Dedifferentiated amniotic fluid mesenchymal stem cell (primary cell): ENCODE data around the gene GPR107.
A peak's percentile ranks its signal among the peaks of the same experiment; 100 is the strongest.

Experiments used
- DNase-seq: peaks from one replicate; pipeline ENCODE4 v3.0.0-alpha.2; 2016; ENCODE audit errors: extremely low spot score

The GPR107 gene

DNA sequence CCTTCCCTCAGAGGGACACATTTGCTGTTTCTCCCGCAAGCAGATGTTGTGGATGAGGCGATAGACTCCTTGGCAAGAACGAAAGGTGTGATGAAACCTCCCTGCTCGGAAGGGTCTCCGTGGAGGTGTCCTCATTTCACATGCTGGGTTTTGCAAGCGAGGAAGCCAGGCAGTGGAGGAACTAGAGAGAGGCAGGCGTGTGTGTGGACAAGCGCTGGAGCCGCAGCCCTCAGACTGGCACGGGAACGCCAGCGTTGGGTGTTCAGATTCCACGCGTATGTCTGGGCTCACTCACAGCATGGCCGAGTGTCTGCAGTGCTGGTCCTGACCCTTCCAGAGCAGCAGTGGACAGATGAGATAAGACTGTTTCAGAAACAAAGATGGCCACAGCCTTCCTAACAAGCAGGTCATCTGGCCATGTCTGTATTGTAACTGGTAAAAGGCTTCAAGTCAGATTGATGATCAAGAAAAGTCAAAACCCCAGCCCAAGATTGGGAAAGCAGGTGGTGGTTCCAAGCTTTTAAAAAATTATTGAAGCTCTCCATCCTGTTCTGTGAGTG lies 83.5 kb downstream of the GPR107 start:
- DNase-seq: no peak

DNA sequence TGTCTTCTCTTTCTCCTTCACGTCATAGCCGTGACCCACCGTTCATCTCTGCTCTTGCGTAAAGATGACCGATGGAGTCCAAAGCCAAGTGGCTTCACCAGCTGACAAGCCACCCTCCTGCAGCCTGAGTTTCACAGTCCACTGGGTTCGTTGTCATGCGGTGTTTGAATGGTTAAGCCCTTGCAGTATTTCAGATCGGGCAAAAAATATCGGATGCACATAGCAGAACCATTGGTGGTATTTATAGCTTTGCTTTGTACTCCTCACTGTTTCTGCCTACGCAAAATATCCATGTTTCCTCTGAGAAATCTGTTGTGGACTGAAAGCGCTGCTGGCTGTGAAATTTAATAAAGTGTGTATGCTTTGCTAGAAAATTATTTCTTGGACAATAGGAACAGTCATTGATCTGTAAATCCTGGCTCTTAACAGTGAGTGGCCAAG lies 84.0 kb downstream of the GPR107 start:
- DNase-seq: no peak

- peak; percentile 88 for DNase-seq
These were observed 84.5 kb downstream of the GPR107 start for GRCh38 chr9:130138171-130138653.

GRCh38 chr9:130138791-130139190 lies 85.1 kb downstream of the GPR107 start:
- peak; percentile 78 for DNase-seq

GRCh38 chr9:130139251-130139650 lies 85.5 kb downstream of the GPR107 start:
- DNase-seq: no peak

DNA sequence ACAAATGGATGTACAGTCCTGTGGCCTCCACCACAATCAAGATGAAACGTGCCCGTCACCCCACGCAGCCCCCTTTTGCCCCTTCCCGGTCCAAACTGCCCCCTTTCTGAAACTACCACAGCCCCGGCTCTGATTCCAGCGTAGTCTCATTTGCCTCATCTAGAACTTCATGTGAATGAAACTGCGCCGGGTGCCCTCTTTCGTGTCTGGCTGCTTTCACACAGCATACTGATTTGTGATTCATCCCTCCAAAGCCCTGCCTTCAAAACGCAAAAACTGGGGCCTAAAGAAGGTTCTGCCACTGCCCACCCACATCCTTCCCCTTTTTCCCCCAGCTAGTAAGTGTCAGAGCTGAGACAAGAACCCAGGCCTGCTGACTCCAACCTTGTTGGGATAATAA lies 87.0 kb downstream of the GPR107 start:
- no peak for DNase-seq

DNA sequence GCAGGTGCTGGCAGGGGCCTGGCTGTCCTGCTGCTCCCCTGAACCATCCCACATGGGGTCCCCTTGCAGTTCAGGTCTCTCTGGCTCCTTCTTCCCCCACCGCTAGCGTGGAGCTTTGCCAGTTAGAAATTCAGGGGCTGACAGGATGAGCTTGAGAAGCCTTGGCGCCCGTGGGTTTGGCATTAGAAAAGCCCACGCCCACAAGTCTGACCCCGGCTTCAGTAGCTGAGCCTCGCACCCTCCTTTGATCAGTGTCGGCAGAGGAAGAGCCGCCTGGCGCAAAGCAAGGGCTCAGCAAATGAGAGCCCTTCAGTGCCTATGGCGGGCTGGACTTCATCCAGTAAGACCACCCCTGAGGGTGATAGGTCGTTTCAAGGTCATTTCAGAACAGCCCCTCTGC lies 88.3 kb downstream of the GPR107 start:
- DNase-seq: no peak

- no peak for DNase-seq
These were observed 88.9 kb downstream of the GPR107 start for GRCh38 chr9:130142641-130143040.

DNA sequence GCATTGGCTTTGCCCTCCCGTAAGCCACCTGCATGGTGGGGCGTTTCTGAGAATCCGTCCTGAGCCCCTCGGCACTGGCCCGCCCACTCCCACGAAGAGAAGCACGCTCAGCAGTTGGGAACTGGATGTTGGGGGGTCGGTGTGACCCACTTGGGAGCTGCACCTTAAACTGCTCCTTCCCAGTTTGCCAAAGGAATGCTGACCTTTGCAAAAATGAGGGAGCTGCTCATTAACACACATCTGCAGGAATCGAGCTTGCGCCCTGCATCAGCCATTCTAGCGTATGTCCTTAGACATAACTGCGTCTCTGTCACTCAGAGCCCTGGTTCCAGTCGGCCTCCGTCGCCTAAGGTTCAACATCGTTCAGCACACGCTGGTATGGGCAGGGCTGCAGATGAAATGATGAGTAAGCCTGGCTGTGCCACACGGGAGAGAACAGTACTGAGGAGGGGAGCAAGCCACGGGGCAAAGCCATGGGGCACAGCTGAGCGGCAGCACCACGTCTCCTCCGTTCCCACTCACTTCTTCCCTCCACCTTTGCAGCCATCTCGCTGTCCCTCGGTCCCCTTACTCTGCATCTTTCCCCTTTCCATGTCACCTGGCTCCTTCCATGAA lies 89.7 kb downstream of the GPR107 start:
- no peak for DNase-seq

DNA sequence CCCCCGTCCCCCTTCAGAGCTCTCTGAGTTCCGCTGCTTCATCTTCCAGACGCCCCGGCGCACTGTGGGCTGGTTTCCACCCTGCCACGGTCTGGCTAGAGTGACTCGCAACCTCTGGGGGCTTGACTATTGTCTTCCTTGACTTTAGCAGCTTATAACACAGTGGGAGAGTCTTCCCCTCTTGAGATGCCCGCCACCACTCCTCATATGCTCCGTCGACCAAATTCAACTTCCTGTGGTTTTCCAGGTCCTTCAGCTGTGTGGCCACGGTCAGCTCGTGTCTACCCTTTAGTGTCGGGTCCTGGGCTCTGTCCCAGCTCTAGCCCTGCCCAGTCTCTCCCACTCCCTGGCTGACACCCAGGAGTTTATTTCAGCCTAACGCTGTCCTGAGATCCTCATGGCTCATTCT lies 90.3 kb downstream of the GPR107 start:
- no peak for DNase-seq

DNA sequence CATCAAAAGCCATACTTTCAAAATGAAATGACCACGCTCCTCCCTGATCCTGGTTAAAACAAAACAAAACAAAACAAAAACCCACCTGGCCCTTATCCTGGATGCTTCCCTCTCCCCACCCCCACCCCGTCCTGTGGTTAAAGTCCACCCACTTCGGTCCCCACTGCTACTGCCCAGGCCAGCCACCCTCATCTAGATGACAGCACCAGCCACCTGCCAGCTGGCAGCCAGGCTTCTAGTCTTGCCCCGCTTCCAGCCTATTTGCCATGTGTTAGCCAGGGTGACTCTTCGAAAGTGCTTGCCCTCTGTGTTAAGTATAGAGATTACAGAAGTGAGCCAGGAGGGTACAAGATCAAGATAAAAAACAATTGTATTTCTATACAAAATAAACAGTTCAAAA lies 91.0 kb downstream of the GPR107 start:
- no peak for DNase-seq

DNA sequence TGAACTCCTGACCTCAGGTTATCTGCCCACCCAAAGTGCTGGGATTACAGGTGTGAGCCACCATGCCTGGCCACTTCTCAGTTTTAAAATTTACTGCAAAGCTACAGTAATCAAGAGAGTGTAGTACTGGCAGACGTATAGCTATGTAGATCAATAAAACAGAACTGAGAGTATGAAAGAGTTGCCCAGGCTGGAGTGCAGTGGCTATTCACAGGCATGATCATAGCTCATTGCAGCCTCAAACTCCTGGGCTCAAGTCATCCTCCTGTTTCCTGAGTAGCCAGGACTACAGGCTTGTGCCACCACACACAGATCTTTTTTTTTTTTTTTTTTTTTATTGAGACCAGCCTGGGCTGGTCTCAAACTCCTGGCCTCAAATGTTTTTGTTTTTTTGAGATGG lies 92.0 kb downstream of the GPR107 start:
- DNase-seq: no peak

GRCh38 chr9:130147198-130147597 lies 93.5 kb downstream of the GPR107 start:
- no peak for DNase-seq

GRCh38 chr9:130147910-130148309 lies 94.2 kb downstream of the GPR107 start:
- no peak for DNase-seq

- no peak for DNase-seq
These were observed 95.3 kb downstream of the GPR107 start for GRCh38 chr9:130149031-130149430.

DNA sequence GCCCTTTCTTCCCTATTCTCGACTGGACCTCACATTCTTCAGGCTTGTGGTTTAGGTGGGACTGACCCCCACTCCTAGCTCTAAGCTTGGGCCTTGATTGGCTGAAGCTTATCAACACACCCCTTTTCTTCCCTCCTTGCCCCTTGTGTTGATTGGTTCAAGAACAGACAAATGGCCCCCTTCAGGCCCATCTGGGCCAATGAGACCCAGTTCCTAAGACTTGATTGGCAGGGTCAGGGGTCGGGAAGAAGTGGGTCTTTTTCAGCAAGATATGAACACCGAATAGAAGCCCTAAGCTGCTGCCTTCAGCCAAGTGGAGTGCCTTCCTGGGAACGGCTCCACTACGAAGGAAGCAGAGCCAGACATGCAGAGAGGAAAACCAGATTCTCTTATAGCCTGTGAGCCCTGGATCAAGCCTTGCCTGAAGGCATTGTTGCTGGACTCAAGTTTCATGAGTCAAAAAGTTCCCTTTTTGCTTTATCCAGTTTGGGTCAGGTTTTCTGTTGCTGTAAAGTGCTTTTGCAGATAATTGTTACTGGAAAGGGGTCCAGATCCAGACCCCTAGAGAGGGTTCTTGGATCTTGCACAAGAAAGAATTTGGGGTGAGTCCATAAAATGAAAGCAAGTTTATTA lies 96.1 kb downstream of the GPR107 start:
- no peak for DNase-seq

DNA sequence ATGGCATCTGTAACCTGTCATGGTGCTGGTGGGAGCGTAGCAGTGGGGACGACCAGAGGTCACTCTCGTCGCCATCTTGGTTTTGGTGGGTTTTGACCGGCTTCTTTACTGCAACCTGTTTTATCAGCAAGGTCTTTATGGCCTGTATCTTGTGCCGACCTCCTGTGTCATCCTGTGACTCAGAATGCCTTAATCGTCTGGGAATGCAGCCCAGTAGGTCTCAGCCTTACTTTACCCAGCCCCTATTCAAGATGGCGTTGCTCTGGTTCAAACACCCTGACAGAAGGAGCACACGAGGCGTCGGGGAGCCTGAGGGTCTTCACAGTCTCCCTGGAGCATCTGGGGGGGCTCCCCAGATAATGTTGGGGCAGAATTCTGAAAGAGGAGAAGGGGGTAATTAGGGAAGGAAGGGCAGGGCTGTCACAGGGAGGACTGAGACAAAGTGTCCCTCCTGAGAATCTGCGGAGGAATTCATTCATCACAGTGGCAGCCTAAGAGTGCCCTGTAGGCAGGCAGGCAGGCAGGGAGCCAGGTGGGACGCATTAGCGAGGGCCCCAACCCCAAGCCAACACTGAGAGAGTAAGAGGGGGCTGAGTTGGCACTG lies 97.2 kb downstream of the GPR107 start:
- DNase-seq: no peak

- DNase-seq: no peak
These were observed 101.1 kb downstream of the GPR107 start for GRCh38 chr9:130154816-130155215.

GRCh38 chr9:130155647-130156046 lies 101.9 kb downstream of the GPR107 start:
- DNase-seq: no peak

DNA sequence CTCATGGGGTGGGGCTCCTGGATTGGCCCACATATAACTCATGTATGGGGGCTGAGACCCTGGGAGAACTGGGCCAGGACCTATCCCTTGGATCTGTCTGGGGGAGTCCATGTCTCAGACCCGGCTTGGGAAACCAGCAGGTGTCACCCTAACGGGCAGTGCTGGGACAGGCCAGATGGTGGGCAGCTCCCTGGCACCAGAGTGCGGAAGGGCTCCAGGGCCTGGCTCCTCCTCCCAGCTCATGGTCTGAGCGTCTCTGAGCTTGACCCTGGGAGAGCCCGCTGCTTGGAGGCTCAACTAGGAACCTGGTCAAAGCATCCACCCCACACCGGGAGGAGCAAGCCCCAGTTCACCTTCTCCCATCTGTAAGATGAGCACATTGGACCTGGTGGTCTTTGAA lies 103.0 kb downstream of the GPR107 start:
- DNase-seq: no peak

DNA sequence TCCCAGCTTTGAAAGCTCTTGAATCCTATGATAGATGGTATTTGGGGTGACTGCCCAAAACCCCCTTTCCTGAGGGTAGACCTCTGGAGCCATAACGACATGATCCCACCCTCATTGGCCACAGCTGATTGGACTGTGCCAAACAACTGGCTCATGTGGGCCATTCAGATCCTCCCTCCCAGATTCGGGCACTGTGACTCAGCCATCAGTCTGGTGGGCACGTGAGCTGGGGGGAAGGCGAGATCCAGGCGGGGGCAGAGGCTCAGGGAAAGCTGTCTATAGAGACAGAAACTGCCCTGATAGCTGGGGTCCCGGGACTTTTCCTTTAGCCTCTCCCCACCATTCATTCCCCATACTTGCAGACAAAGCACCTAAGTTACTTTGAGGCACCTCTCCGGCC lies 103.4 kb downstream of the GPR107 start:
- DNase-seq: no peak

GRCh38 chr9:130158001-130158400 lies 104.3 kb downstream of the GPR107 start:
- DNase-seq: no peak

- no peak for DNase-seq
These were observed 105.4 kb downstream of the GPR107 start for GRCh38 chr9:130159057-130159456.
